ENCODE measurements around the gene SPECC1. TPM values are rescaled to one million over a fixed set of nuclear protein-coding genes. Genes with fewer than 3 reads are reported as not detected.

SPECC1 gene
- total and polyA plus RNA-seq, 10 of the 15 experiments (the other 5 are each of a cell fraction or from before 2014, with no cell fraction given): 6.4 to 40.6 (median 23.9) TPM

GRCh38 chr17:20156196-20157000 is 147.2 kb downstream of the SPECC1 start (continued):
- TF ChIP-seq RUNX3 (IDR thresholded peaks at IDR 0.05; ENCODE audit: low read length): 0 out of 2 replicates have a peak, but pooled peaks have one; percentile 4
- no peak for TF ChIP-seq ETV6 (conservative IDR thresholded peaks at IDR 0.05 in 1 of 2, IDR thresholded peaks at IDR 0.05 in 1 of 2; ENCODE audit: borderline replicate concordance in 1 of 2, low read depth in 1 of 2)
- TF ChIP-seq NBN (IDR thresholded peaks at IDR 0.05): no peak
- TF ChIP-seq BACH1 (IDR thresholded peaks at IDR 0.05; ENCODE audit: borderline replicate concordance): peak; percentile 21; the same call in 1 of the 2 replicates
- TF ChIP-seq SIN3A (IDR thresholded peaks at IDR 0.05; ENCODE audit: low read depth, low read length): no peak
- no peak for TF ChIP-seq MEF2A (IDR thresholded peaks at IDR 0.05; ENCODE audit: insufficient read depth, low read depth, low read length)
- TF ChIP-seq LARP7 (IDR thresholded peaks at IDR 0.05): peak; percentile 52; the same call in 1 of the 2 replicates
- TF ChIP-seq ESRRA (IDR thresholded peaks at IDR 0.05; ENCODE audit: low read length): no peak
- no peak for TF ChIP-seq IRF5 (IDR thresholded peaks at IDR 0.05; ENCODE audit: borderline replicate concordance)
- TF ChIP-seq TCF7 (IDR thresholded peaks at IDR 0.05; ENCODE audit: borderline replicate concordance): no peak
- TF ChIP-seq SREBF2 (IDR thresholded peaks at IDR 0.05; ENCODE audit: low read length): no peak
- no peak for TF ChIP-seq JUND (IDR thresholded peaks at IDR 0.05; ENCODE audit: low read depth, low read length)
- no peak for TF ChIP-seq ZNF687 (IDR thresholded peaks at IDR 0.05)
- TF ChIP-seq RELA (IDR thresholded peaks at IDR 0.05; ENCODE audit: borderline replicate concordance, partially characterized antibody): no peak
- TF ChIP-seq TARDBP (IDR thresholded peaks at IDR 0.05; ENCODE audit: borderline replicate concordance): no peak
